HepG2 (cell line): Measurements from ENCODE around the gene TERB2. TPM values are rescaled to one million over a fixed set of nuclear protein-coding genes. Genes with fewer than 3 reads are reported as not detected.
"Not testable (repeated sequence)": the region's sequence is repeated elsewhere in the genome, so short reads cannot be mapped to it uniquely, and the experiment has no call there.

Experiments used
- ATAC-seq: fragments of 200-7000 bp; cut with Tn5 transposase; 3 replicates; pipeline ENCODE4 v1.9.1; 2020; ENCODE audit warnings: mild to moderate bottlenecking, moderate library complexity
- BruUV-seq: library from RNA; stranded (reverse); fragments of 400-500 nt; replicated peaks from 2 replicates; lab custom pipeline; 2021; lab: Mats Ljungman, UMichigan
- CTCF ChIA-PET: fragments of 300-600 bp; formaldehyde crosslinking; extraction: SDS; loops from one replicate; lab custom pipeline; 2021; ENCODE audit warnings: low total read pairs, inconsistent platforms, low intra/inter-chr PET ratio; lab: Yijun Ruan, JAX
- POLR2A ChIA-PET: fragments of 350-600 bp; sonication (Branson Sonifier 250); formaldehyde crosslinking; loops from one replicate; lab custom pipeline; 2020; ENCODE audit warnings: antibody characterized with exemption, inconsistent platforms; lab: Yijun Ruan, JAX
- DNase-seq: peaks from one replicate; pipeline ENCODE4 v3.0.0-alpha.2; 2015; ENCODE audit warnings: low spot score
- FAIRE-seq: peaks from 3 replicates; lab custom pipeline; 2011; peaks lifted over from hg19 to GRCh38; lab: Jason Lieb, UNC
- H2AFZ ChIP-seq: one replicate; pipeline ENCODE4 v1.6.1; 2011; ENCODE audit warnings: low read length, inconsistent platforms
- H3K27ac ChIP-seq: fragments of 300-600 bp; 3 replicates; pipeline ENCODE4 v1.8.0; 2011; ENCODE audit warnings: mixed run types, mild to moderate bottlenecking, mixed read lengths, low read length, inconsistent platforms; ENCODE audit not compliant: insufficient read depth; ENCODE audit errors: extremely low read length
- H3K27me3 ChIP-seq, 2 experiments: fragments of 200-600 bp in 1 of 2; 2 replicates in 1 of 2; 3 replicates in 1 of 2; pipeline versions ENCODE4 v1.6.0 to v1.8.0; 2011; ENCODE audit warnings: low read length in 2 of 2, mild to moderate bottlenecking in 2 of 2, moderate library complexity in 2 of 2, inconsistent platforms in 1 of 2; ENCODE audit not compliant: insufficient read depth in 2 of 2, control insufficient read depth in 1 of 2
- H3K36me3 ChIP-seq, 2 experiments: fragments of 200-600 bp in 1 of 2; replicated peaks in 1 of 2; 2 replicates in 1 of 2; 3 replicates in 1 of 2; pipeline versions ENCODE4 v1.5.1 to v1.8.0; 2011; ENCODE audit warnings: low read length in 2 of 2, inconsistent platforms in 1 of 2; ENCODE audit not compliant: insufficient read depth in 2 of 2, control insufficient read depth in 1 of 2
- H3K4me1 ChIP-seq: 2 replicates; pipeline ENCODE4 v1.5.1; 2012; ENCODE audit warnings: low read length, inconsistent platforms; ENCODE audit not compliant: insufficient read depth
- H3K4me2 ChIP-seq: 2 replicates; pipeline ENCODE4 v1.6.0; 2011; ENCODE audit warnings: low read depth, low read length, inconsistent platforms
- H3K4me3 ChIP-seq, 3 experiments: fragments of 200-600 bp in 1 of 3; sonication (generic), shearing (Covaris generic) in 1 of 3; replicated peaks in 1 of 3; 2 replicates each; pipeline ENCODE4 v1.5.1; 2011 to 2016; ENCODE audit warnings: low read length in 3 of 3, inconsistent platforms in 2 of 3, low read depth in 2 of 3, mild to moderate bottlenecking in 2 of 3, control low read depth in 1 of 3, mixed read lengths in 1 of 3; ENCODE audit not compliant: insufficient read depth in 1 of 3
- H3K79me2 ChIP-seq: one replicate; pipeline ENCODE4 v1.6.1; 2011; ENCODE audit warnings: low read length, inconsistent platforms; ENCODE audit not compliant: insufficient read depth
- H3K9ac ChIP-seq: 2 replicates; pipeline ENCODE4 v1.6.0; 2011; ENCODE audit warnings: mild to moderate bottlenecking, low read depth, low read length, inconsistent platforms; ENCODE audit not compliant: insufficient read depth
- H3K9me3 ChIP-seq: 2 replicates; pipeline ENCODE4 v1.5.1; 2012; ENCODE audit warnings: mild to moderate bottlenecking, low read length
- H4K20me1 ChIP-seq: 2 replicates; pipeline ENCODE4 v1.6.0; 2011; ENCODE audit warnings: inconsistent platforms, mild to moderate bottlenecking, low read length, moderate library complexity; ENCODE audit not compliant: insufficient read depth
- ATF2 ChIP-seq: sonication (generic); formaldehyde crosslinking; IDR thresholded peaks from 2 replicates; pipeline ENCODE4 v1.4.0; 2020; ENCODE audit warnings: missing genetic modification reagents
- FOXA1 ChIP-seq, 2 experiments: fragments of 450-650 bp in 1 of 2; sonication (generic) in 1 of 2; formaldehyde crosslinking in 1 of 2; IDR thresholded peaks; 2 replicates each; pipeline versions ENCODE4 v1.4.0 to v1.6.1; 2016 to 2020; ENCODE audit warnings: missing genetic modification reagents in 1 of 2
- FOXP1 ChIP-seq, 2 experiments: fragments of 450-650 bp in 1 of 2; IDR thresholded peaks; 2 replicates each; pipeline ENCODE4 v1.6.1; 2017 to 2018; ENCODE audit warnings: antibody characterized with exemption in 1 of 2
- HDAC2 ChIP-seq: sonication (generic); formaldehyde crosslinking; IDR thresholded peaks from 2 replicates; pipeline ENCODE4 v1.4.0; 2020; ENCODE audit warnings: missing genetic modification reagents
- IKZF5 ChIP-seq: IDR thresholded peaks from 2 replicates; pipeline ENCODE4 v1.6.1; 2018; ENCODE audit warnings: missing genetic modification reagents, mild to moderate bottlenecking, missing compliant biosample characterization
- PITX1 ChIP-seq: sonication (generic); formaldehyde crosslinking; IDR thresholded peaks from 2 replicates; pipeline ENCODE4 v1.5.1; 2020; ENCODE audit warnings: mild to moderate bottlenecking, missing genetic modification reagents
- THAP11 ChIP-seq: IDR thresholded peaks from 2 replicates; pipeline ENCODE4 v1.6.1; 2016; ENCODE audit warnings: missing biosample characterization, missing genetic modification reagents
- WGBS: methylation state at CpG from one replicate; pipeline ENCODE4 v1.1.6; 2017; ENCODE audit warnings: low lambda C conversion rate; 5-methylcytosine and 5-hydroxymethylcytosine counted together
- in situ Hi-C: cut with HindIII; loops from 2 replicates; pipeline ENCODE4 v1.10.0; 2017; ENCODE audit warnings: low pct_unique_long_range_greater_than_20kb; ENCODE audit not compliant: extremely low pct_ligation_motif_present
- intact Hi-C: fragments of 100-400 bp; cut with micrococcal nuclease; formaldehyde crosslinking; loops from one replicate; pipeline ENCODE4 v1.10.0; 2022; ENCODE audit not compliant: unreplicated experiment
- polyA plus RNA-seq, 8 experiments: library from polyadenylated mRNA; depleted of rRNA in 3 of 8; stranded (reverse) in 7 of 8; unstranded in 1 of 8; fragments of >200 nt; fragmentation: Illumina TruSeq in 4 of 8; extraction: Trizol in 4 of 8; gene quantifications; 2 replicates each; pipeline versions ENCODE4 v1.2.1 to v1.2.3, GENCODE V29; 2011 to 2016; ENCODE audit warnings: low read depth in 4 of 8, missing spikeins in 1 of 8, mixed read lengths in 1 of 8; ENCODE audit not compliant: insufficient read depth in 1 of 8
- total RNA-seq, 5 experiments: library from RNA; depleted of rRNA; stranded (reverse); fragments of >200 nt; fragmentation: Illumina TruSeq; extraction: Trizol; gene quantifications; 2 replicates each; pipeline ENCODE4 v1.2.3, GENCODE V29; 2016; ENCODE audit warnings: low read depth in 1 of 5
- TF ChIP-seq, protein P1 (sequence below): sonication (generic); formaldehyde crosslinking; IDR thresholded peaks from 2 replicates; pipeline ENCODE4 v1.9.0; 2021; ENCODE audit warnings: mild to moderate bottlenecking, missing genetic modification reagents

TERB2 gene
- total and polyA plus RNA-seq, 2 of the 13 experiments (the other 11 are each of a cell fraction or from before 2014, with no cell fraction given) = not detected

DNA sequence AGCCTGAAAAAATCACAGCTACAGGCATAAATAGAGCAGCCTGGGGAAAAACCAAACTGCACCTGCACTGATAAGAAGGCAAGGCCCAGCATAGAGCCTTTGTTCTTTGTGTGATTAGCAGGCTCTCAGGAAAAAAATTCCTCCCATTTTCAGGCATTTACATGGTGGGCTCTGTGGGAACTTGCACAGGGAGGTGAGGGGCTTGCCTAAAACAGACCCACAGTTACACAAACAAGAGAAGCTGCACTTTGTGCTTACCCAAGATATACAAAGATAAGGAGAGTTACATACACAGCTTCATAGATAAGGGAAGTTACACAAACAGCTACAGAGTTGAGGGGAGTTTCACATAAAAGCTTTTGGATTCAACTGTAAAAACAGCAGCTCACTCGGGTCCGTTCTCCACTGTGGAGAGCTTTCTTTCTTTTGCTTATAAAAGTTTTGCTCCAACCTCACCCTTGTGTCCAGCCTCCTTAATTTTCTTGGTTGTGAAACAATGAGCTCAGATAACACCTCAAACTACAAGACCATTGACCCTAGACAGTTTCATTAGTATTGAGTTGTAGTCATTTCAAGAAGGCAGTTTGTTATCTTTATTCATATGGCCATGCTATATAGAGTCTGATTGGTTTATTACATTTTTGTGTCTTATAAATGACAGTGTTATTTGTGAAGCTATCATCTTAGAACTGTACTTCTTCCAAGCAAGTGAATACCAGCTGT lies 23.3 kb downstream of the TERB2 start (continued):
- TF ChIP-seq FOXA1, FOXP1 (IDR thresholded peaks at IDR 0.05): not testable (repeated sequence)
- TF ChIP-seq FOXA1 (CRISPR knock-in tag; IDR thresholded peaks at IDR 0.05) = peak; percentile 83
- TF ChIP-seq IKZF5 = peak; percentile 76; the same call in 1 of the 2 replicates
- TF ChIP-seq THAP11 (CRISPR knock-in tag) = 0 out of 2 replicates have a peak, but pooled peaks have one; percentile 42
- peak; percentile 89 for TF ChIP-seq HDAC2 (CRISPR knock-in tag)
- TF ChIP-seq FOXP1 (CRISPR knock-in tag; IDR thresholded peaks at IDR 0.05) = peak; percentile 87
- TF ChIP-seq, protein P1, sequence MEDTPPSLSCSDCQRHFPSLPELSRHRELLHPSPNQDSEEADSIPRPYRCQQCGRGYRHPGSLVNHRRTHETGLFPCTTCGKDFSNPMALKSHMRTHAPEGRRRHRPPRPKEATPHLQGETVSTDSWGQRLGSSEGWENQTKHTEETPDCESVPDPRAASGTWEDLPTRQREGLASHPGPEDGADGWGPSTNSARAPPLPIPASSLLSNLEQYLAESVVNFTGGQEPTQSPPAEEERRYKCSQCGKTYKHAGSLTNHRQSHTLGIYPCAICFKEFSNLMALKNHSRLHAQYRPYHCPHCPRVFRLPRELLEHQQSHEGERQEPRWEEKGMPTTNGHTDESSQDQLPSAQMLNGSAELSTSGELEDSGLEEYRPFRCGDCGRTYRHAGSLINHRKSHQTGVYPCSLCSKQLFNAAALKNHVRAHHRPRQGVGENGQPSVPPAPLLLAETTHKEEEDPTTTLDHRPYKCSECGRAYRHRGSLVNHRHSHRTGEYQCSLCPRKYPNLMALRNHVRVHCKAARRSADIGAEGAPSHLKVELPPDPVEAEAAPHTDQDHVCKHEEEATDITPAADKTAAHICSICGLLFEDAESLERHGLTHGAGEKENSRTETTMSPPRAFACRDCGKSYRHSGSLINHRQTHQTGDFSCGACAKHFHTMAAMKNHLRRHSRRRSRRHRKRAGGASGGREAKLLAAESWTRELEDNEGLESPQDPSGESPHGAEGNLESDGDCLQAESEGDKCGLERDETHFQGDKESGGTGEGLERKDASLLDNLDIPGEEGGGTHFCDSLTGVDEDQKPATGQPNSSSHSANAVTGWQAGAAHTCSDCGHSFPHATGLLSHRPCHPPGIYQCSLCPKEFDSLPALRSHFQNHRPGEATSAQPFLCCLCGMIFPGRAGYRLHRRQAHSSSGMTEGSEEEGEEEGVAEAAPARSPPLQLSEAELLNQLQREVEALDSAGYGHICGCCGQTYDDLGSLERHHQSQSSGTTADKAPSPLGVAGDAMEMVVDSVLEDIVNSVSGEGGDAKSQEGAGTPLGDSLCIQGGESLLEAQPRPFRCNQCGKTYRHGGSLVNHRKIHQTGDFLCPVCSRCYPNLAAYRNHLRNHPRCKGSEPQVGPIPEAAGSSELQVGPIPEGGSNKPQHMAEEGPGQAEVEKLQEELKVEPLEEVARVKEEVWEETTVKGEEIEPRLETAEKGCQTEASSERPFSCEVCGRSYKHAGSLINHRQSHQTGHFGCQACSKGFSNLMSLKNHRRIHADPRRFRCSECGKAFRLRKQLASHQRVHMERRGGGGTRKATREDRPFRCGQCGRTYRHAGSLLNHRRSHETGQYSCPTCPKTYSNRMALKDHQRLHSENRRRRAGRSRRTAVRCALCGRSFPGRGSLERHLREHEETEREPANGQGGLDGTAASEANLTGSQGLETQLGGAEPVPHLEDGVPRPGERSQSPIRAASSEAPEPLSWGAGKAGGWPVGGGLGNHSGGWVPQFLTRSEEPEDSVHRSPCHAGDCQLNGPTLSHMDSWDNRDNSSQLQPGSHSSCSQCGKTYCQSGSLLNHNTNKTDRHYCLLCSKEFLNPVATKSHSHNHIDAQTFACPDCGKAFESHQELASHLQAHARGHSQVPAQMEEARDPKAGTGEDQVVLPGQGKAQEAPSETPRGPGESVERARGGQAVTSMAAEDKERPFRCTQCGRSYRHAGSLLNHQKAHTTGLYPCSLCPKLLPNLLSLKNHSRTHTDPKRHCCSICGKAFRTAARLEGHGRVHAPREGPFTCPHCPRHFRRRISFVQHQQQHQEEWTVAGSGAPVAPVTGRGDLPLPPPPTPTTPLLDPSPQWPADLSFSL (CRISPR knock-in tag) = peak; percentile 88
- TF ChIP-seq ATF2 (CRISPR knock-in tag) = peak; percentile 43; the same call in 1 of the 2 replicates
- peak; percentile 21; the same call in 1 of the 2 replicates for TF ChIP-seq PITX1

DNA sequence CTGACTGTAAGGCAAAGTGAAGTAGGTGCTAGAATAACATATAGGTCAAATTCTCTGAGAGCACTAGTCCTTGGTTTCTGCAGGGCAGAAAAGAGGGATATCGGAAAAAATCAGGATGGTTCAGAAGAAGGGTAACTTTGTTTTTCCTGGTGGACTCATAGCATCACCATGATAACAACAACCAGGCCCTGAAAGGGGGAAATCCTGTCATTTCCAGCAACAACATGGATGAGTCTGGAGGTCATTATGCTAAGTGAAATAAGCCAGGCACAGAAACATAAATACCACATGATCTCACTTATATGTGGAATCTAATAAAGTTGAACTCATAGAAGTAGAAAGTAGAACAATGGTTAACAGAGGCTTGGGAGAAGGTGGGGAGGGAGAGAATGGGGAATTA lies 27.7 kb downstream of the TERB2 start:
- H2AFZ ChIP-seq, H4K20me1 ChIP-seq, H3K4me2 ChIP-seq, DNase-seq, FAIRE-seq, POLR2A ChIA-PET, H3K79me2 ChIP-seq, H3K4me3 ChIP-seq, CTCF ChIA-PET, in situ Hi-C loops, H3K27me3 ChIP-seq, H3K9ac ChIP-seq, H3K27ac ChIP-seq, H3K9me3 ChIP-seq, H3K36me3 ChIP-seq, ATAC-seq, BruUV-seq: not testable (repeated sequence)
- peaks cover 29% of the 10 kb centered on the region for H3K4me1 ChIP-seq
- intact Hi-C loops = loop anchor here (5.0 kb wide), 1 partner anchor 38 kb away; the partner anchor contains the start of gene SORD
- WGBS = 100% methylated on average over 1 of the region's 1 CpG
